ENCODE data around the gene CDC26.
"Not testable (repeated sequence)": the region's sequence is repeated elsewhere in the genome, so short reads cannot be mapped to it uniquely, and the experiment has no call there.

The CDC26 gene

DNA sequence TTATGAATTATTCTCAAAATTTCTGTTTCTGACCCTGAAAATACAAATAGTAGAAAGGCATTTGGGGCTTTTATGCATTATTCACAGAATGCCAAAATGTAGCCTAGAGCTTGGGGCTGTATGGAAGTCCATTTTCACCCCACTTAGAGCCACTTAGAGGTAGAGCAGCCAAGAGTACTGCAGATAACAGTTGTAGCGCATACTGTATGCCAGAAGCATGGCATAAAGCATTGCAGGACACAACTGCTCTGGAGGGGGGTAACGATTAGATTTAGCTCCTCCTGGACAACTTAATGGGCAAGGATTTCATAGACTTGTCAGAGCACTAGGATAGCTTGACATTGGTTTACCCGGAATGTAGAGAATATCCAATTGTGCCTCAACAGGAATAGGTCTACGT lies 38.3 kb downstream of the CDC26 start:
- no peak for DNase-seq

- not testable (repeated sequence) for DNase-seq
Measured at GRCh38 chr9:113235701-113236255, 39.6 kb downstream of the CDC26 start.

DNA sequence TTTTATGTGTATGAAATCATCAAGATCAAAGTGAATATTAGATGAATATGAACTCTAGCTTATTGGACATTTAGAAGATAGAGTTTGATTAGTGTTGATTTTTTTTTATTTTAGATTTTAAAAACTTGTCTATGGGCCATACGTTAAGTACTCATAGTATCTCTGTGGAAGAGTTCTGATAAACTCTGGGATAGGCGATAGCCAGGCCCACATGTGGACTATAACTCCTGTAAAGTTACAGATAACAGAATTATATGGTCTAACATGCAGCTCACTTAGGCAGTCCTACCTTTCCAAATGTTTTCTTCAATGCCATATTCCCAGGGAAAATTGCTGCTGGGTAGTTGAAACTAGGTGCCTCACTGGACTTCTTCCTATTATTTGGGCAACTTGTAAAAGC lies 43.7 kb downstream of the CDC26 start:
- DNase-seq = no peak

GRCh38 chr9:113228130-113228665 lies 47.2 kb downstream of the CDC26 start:
- DNase-seq = no peak

DNA sequence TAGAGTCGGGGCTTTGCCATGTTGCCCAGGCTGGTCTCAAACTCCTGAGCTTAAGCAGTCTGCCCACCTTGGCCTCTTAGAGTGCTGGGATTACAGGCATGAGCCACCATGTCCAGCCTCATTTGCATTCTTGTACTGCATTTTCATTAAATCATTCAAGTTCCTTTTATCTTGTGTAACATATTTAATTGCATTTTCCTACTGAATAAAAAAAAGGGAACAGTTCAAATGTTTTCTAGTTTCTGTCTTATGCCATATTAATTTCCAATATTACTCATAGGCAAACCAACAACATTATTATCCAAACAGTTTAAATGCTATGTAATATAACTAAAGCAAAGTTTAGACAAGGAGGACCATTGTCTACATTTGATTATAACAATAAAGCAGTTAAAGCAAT lies 47.9 kb downstream of the CDC26 start:
- DNase-seq = no peak

DNA sequence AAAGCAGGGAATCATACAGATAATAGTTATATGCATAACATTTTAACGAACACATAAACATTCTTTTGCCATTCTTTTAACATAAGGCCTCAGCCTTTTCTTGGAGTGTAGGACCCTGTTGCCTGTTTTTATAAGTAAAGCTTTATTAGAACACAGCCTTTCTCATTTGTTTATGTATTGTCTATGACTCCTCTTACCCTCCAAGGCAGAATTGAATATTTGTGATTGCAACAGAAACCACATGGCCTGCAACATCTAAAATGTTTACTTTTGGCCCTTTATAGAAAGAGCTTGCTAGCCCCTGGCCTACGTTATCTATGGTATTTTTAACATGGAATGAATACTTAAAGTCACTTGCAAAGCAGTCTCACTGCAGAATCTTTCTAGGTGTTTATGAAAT lies 51.4 kb downstream of the CDC26 start:
- no peak for DNase-seq

- DNase-seq = no peak
Measured at GRCh38 chr9:113222482-113222841, 52.9 kb downstream of the CDC26 start.

- no peak for DNase-seq
Measured at GRCh38 chr9:113221800-113222481, 53.4 kb downstream of the CDC26 start.

- peak; percentile 98 for DNase-seq
Measured at GRCh38 chr9:113221003-113221799, 54.2 kb downstream of the CDC26 start, which contains the start of the genes FKBP15 and SLC31A1. FKBP15 (minus strand) TSS chr9:113221277; CDS start chr9:113221243, 34 bp downstream. SLC31A1 (plus strand) TSS chr9:113221544; CDS start chr9:113256149, 34,605 bp downstream.

GRCh38 chr9:113220467-113221002 lies 54.8 kb downstream of the CDC26 start:
- peak in 1 of 2 donors; percentile 21 for DNase-seq

DNA sequence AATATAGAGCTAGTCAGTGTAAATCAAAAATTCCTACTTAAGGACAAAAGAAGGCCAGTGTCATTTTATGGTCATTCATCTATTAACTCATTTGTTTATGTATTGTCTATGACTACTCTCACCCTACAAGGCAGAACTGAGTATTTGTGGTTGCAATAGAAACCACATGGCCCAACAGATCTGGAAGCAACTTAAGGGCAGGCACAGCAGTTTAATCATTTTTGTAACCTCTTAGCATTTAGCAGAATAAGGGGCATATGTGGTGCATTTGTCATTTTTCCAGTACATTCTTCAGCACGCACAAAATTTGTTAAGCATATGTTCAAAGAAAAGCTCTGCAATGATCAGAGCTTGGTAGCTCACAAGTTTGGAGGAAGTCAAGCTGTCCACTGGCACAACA lies 55.4 kb downstream of the CDC26 start:
- peak; percentile 13 to 33 for DNase-seq

DNA sequence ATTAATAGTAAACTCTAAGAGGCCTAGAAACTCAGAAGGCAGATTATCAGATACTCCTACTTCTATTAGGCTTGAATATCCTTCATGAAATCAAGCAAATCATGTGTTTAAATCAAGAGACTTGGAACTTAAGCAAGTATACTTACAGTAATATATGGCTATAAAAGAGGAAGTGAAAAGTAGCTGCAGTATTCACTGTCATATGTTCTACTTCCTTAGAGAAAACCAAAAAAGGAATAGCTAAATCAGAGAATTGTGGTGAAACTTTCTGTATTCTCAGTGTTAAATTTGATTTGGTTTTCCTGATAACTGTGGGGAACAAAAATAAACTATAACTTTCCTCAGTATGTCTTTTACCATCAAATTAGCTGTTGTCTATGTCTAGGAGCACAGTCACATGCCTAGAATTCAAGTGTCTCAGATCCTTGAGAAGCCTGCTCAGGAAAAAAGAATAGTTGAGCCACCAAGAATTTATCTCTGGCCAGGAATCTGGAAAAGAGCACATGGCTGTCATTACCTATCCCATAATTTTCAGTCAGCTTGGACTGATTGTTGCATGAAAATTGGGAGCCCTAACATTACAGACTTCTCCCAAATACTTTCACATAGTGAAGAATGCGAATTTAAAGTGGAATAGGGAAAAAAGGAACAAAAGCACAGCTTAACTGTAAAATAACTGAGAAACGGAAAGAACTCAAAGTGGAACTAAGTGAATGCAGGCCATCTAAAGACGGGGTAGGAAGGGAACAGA lies 56.0 kb downstream of the CDC26 start:
- DNase-seq = no peak

Measured in CD4-positive, alpha-beta T cell treated with Interleukin-1 beta for 1 hour (primary cell).